ENCODE data around the gene ZC2HC1B.

Gene ZC2HC1B

DNA sequence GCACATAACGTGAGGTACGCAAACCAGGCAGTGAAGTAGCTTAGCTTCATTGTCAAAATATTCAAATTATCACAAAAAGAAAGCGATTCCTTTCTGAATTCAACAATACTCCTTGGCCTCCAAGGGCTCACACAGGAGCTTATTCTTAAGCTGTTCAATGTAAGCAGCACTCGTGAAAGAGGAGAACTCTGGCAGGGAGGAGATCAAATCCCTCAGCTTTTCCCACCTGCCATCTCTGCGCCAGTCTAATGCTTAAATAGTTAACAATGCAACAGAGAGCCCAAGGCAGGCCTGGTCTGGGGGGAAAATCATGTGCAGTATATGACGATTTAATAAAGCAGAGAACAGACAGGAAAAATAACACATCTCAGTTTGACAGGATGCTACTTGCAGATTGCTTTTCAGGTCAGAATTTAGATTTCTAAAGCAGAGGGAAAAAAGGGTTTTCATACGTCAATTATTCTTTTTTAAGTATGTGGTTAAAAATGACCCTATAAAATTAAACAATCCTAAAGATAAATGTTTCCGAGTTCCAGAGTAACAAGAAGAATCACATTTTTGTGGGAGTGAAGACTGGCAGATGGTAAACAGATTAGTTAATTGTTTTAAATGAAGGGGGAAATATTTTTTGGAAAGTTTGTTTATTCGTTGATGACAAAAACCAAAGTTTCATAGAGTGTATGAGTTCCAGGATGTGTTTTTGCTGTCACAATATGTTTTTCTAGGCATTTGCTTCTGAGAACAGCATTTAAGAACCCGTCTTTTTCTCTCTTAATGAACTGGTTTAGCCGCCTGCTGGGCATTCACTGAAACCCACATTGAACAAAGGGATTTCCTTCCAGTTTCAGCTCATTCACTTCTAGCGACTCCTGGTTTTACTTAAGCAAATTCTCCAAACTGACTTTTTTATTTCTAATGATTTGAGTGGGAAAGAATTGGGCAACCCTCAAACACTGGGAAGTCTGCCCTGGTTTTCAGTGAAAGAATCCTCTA lies 97.9 kb downstream of the ZC2HC1B start:
- no peak for DNase-seq (ENCODE audit: low spot score)

GRCh38 chr6:143963158-143963919 lies 99.1 kb downstream of the ZC2HC1B start:
- no peak for DNase-seq (ENCODE audit: low spot score)

- DNase-seq (ENCODE audit: low spot score): no peak
Observed at GRCh38 chr6:143964674-143965081, 100.4 kb downstream of the ZC2HC1B start.

GRCh38 chr6:143965503-143966171 lies 101.4 kb downstream of the ZC2HC1B start:
- no peak for DNase-seq (ENCODE audit: low spot score)

GRCh38 chr6:143966312-143966711 lies 102.0 kb downstream of the ZC2HC1B start:
- no peak for DNase-seq (ENCODE audit: low spot score)

GRCh38 chr6:143967706-143968376 lies 103.6 kb downstream of the ZC2HC1B start:
- DNase-seq (ENCODE audit: low spot score): no peak

- no peak for DNase-seq (ENCODE audit: low spot score)
Observed at GRCh38 chr6:143969077-143969476, 104.8 kb downstream of the ZC2HC1B start.

DNA sequence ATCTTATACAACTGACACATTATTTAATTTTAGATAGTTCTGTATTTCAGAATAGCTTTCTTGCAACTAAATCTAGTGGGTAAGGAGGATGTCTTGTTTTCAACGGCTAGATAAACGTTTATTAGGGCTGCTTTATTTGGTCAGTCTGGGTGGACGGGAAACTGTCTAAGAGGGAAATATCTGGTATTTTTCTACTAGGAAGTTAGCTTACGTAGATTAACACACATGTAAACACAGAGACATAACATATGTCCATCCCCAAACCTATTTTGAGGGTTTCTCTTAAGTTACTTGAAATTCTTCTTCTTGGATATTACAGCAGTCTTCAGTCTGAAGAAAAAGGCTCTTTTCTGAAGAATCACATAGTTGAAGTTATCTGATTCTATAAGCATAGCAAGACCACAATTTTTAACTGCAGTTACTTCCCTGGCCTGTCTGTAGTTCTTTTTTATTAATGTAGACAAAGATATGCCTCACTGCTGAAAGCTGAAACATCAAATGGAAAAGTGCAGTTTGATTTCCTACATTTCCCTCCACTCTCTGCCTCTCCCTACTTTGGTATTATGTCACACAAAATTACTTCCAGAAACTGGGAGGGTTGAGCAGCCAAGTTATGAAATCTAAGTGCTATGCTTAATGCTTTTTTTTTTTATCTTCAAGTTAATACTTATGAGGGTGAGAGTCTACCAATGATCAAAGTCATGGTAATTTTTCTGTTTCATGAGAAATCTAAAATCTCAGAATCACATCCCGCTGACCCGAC lies 106.4 kb downstream of the ZC2HC1B start:
- DNase-seq (ENCODE audit: low spot score): no peak

GRCh38 chr6:143971482-143972205 lies 107.4 kb downstream of the ZC2HC1B start:
- DNase-seq (ENCODE audit: low spot score): no peak

- peak; percentile 18 for DNase-seq (ENCODE audit: low spot score)
Observed at GRCh38 chr6:143973097-143973966, 109.1 kb downstream of the ZC2HC1B start.

DNA sequence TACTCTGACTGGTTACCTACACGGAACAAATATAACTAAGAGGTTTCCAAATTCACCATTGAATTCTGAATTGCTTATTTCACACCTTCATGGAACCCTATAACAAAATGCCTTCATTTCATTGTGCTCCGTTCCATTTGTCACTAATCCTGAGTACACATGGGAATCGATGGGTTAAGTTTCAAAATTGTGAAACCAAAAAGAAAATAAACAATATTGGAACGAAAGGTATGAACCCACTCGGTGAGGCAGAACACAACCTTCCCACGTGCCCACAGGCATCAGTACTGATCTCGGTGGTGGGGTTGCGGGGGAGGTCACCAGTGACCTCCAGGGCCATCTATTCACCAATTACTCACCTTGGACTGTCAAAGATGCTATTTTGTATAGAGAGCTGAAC lies 109.8 kb downstream of the ZC2HC1B start:
- DNase-seq (ENCODE audit: low spot score): no peak

DNA sequence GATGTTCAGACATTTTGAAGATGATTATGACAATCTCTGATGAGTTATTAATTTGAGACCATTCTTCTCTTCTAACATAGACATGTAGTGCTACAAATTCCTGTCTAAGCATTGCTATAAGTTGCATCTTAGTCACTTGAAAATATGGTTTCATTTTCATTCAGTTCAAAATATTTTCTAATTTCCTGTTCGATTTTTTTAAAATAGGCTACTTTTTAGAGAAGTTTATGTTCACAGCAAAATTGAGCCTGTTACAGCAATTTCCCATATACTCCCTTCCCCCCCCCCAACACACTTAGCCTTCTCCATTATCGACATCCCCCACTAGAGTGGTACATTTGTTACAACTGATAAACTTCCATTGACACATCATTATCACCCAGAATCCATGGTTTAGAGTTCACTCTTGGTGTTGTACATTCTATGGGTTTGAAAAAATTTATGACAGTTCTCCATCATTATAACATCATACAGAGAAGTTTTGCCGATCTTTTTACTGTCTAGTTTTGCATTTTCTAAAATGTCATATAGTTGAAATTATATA lies 112.6 kb downstream of the ZC2HC1B start:
- DNase-seq (ENCODE audit: low spot score): no peak

- DNase-seq (ENCODE audit: low spot score): no peak
Observed at GRCh38 chr6:143980921-143981320, 116.6 kb downstream of the ZC2HC1B start.

GRCh38 chr6:143982968-143983367 lies 118.7 kb downstream of the ZC2HC1B start:
- no peak for DNase-seq (ENCODE audit: low spot score)

DNA sequence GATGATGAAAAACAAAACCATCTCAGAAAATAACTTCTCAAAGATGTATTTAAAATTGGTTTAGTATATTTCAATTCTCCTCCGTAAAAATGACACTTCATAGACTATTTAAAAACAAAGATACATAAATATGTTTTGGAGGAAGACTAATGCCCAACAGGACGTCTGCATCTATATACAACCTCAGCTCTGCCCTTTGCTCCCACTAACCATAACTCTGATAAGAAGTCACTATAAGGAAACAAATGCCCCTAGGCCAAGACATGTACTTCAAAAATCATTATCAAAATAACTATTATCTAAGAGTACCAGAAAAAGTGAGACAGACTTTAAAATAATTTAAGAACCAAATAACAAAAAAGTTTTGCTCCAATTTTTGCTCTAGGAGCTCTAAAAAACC lies 120.4 kb downstream of the ZC2HC1B start:
- no peak for DNase-seq (ENCODE audit: low spot score)

DNA sequence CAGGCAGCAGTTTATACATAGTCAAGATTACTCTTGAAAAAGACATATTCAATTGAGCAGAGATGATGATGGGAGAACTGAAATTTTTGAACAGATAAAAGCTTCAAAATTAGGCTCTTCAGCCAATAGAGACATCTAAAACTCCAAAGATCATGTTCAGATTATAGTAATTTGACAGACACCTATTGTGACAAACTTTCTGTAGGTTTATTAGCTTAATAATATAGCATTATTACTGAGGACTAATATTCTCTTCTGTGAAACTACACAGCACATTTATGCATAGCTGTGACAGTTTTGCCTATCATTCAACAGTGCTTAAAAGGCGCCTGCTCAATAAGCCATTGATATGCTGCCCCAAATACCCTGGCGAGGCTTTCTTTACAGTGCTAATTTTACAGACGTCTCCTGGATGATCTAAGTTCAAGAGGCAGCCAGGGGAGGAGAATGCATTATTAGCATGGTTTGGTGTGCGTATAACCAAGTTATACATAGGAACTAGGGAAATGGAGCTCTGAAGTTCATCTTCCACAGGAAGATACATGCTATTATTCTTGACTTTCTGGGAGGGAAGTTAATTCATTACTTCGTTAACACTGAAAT lies 122.3 kb downstream of the ZC2HC1B start:
- no peak for DNase-seq (ENCODE audit: low spot score)
